ENCODE measurements around the gene SLC35F2. TPM values are rescaled to one million over a fixed set of nuclear protein-coding genes. Genes with fewer than 3 reads are reported as not detected.
"Not testable (repeated sequence)": the region's sequence is repeated elsewhere in the genome, so short reads cannot be mapped to it uniquely, and the experiment has no call there.

SLC35F2 gene
- polyA plus RNA-seq, 2 donors = 9.3 to 12.6 TPM

DNA sequence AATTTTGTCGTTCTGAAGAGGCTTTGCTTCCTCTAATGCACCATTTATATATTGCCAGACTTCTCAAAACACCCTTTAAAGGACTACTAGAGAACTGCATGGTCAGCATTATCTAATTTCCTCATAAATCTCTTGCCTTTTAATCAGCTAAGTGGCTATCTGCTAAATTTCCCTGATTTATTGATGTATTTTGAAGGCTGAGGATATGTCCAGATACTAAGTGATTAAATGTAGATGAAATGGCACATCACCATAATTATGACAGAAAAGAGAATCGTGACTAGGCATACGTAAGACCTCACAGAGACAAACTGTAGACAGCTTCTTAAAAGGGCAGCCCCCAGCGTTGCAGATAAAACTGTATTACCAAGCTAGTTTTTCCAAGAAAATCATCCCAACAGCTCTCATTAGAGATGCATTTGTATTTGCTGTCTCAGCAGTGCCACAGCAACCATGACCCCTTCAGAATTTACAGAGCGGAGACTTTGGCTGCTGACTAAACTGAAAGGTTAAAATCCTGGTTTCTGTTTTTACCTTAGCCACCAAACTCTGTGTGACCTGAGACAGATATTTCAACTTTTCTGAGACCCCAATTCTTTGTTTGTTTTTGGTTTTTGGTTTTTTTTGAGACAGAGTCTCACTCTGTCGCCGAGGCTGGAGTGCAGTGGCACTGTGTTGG, 79.6 kb downstream of the SLC35F2 start:
- H3K4me1 ChIP-seq (ENCODE audit: control insufficient read depth in 2 of 2, insufficient read depth in 2 of 2, low read length in 1 of 2) = no peaks in the 10 kb centered on the region
- 77 to 78% methylated on average over 7 of the region's 7 CpGs for WGBS, 2 donors
- no peak overlapping the region for H3K27ac ChIP-seq (ENCODE audit: low read depth in 2 of 2, low read length in 1 of 2)
- no peaks in the 10 kb centered on the region for H3K27me3 ChIP-seq (ENCODE audit: control insufficient read depth in 1 of 2, insufficient read depth in 2 of 2, low read length in 2 of 2)
- H3K36me3 ChIP-seq (ENCODE audit: control insufficient read depth in 2 of 2, insufficient read depth in 2 of 2, low read length in 1 of 2) = no peaks in the 10 kb centered on the region
- H3K4me3 ChIP-seq (ENCODE audit: low read depth in 1 of 2, low read length in 2 of 2) = no peak overlapping the region
- H3K9me3 ChIP-seq (ENCODE audit: control insufficient read depth in 2 of 2, insufficient read depth in 1 of 2, low read depth in 1 of 2, low read length in 1 of 2) = no peaks in the 10 kb centered on the region

DNA sequence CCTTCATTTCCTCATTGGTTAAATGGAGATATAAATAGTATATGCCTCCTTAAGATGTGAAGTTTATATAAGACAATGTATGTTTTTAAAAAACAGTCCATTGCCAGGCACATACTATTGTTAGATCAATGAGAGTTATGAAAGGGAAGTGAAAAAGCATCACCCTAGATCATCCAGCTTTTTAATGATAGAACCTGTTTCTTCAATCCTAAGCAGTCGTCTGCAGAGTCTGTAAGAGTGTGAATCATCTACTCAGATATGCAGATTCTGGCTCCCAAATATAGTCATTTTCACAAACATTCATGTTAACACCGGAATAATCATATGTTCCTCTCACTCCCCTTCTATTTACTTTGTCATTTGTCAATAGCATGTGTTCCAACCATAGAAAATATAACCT, 81.5 kb downstream of the SLC35F2 start:
- H3K36me3 ChIP-seq (ENCODE audit: control insufficient read depth in 2 of 2, insufficient read depth in 2 of 2, low read length in 1 of 2) = no peaks in the 10 kb centered on the region
- H3K4me1 ChIP-seq (ENCODE audit: control insufficient read depth in 2 of 2, insufficient read depth in 2 of 2, low read length in 1 of 2) = no peaks in the 10 kb centered on the region
- no peaks in the 10 kb centered on the region for H3K27me3 ChIP-seq (ENCODE audit: control insufficient read depth in 1 of 2, insufficient read depth in 2 of 2, low read length in 2 of 2)
- H3K27ac ChIP-seq (ENCODE audit: low read depth in 2 of 2, low read length in 1 of 2) = no peak overlapping the region
- WGBS, 2 donors = 46 to 55% methylated on average over 2 of the region's 2 CpGs
- no peak overlapping the region for H3K4me3 ChIP-seq (ENCODE audit: low read depth in 1 of 2, low read length in 2 of 2)
- H3K9me3 ChIP-seq (ENCODE audit: control insufficient read depth in 2 of 2, insufficient read depth in 1 of 2, low read depth in 1 of 2, low read length in 1 of 2) = no peaks in the 10 kb centered on the region

DNA sequence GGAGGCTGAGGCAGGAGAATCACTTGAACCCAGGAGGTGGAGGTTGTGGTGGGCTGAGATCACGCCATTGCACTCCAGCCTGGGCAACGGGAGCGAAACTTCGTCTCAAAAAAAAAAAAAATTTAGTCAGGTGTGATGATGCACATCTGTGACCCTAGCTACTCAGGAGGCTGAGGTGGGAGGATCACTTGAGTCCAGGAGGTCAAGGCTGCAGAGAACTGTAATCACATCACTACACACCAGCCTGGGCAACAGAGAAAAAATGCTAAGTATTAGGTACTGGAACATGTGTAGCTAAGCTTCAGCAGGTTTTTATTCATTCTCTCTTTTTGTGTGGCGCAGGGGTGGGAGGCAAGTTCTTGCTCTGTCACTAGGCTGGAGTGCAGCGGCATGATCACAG, 82.5 kb downstream of the SLC35F2 start:
- Histone ChIP-seq H3K36me3 (ENCODE audit: control insufficient read depth in 2 of 2, insufficient read depth in 2 of 2, low read length in 1 of 2) (no peaks in the 10 kb centered on the region), H3K4me3 (ENCODE audit: low read depth in 1 of 2, low read length in 2 of 2) (no peak overlapping the region), H3K9me3 (ENCODE audit: control insufficient read depth in 2 of 2, insufficient read depth in 1 of 2, low read depth in 1 of 2, low read length in 1 of 2) (no peaks in the 10 kb centered on the region), H3K4me1 (ENCODE audit: control insufficient read depth in 2 of 2, insufficient read depth in 2 of 2, low read length in 1 of 2) (no peaks in the 10 kb centered on the region), H3K27ac (ENCODE audit: low read depth in 2 of 2, low read length in 1 of 2) (no peak overlapping the region), H3K27me3 (ENCODE audit: control insufficient read depth in 1 of 2, insufficient read depth in 2 of 2, low read length in 2 of 2) (no peaks in the 10 kb centered on the region)
- 89 to 97% methylated on average over 6 of the region's 6 CpGs for WGBS, 2 donors

DNA sequence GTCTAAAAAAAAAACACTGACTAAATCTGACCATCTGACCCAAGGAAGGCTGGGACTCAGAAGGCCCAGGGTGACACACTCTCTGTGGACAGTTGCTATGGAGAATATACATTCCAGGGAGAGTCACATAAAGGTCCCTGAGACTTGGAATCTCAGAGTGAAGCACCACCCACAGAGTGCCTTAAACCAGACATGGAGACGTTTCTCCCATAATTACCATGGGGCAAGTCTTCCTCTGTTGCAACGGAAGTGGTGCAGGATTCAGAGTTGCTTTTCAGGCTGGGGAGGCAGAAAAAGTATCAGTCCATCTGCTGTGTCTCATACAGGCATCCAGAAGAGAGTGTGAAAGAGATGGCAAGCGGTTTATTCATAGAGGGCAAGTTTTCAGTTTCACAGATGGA, 88.0 kb downstream of the SLC35F2 start:
- no peaks in the 10 kb centered on the region for H3K36me3 ChIP-seq (ENCODE audit: control insufficient read depth in 2 of 2, insufficient read depth in 2 of 2, low read length in 1 of 2)
- no peaks in the 10 kb centered on the region for H3K4me1 ChIP-seq (ENCODE audit: control insufficient read depth in 2 of 2, insufficient read depth in 2 of 2, low read length in 1 of 2)
- 40 to 50% methylated on average over 3 of the region's 3 CpGs for WGBS, 2 donors
- H3K9me3 ChIP-seq (ENCODE audit: control insufficient read depth in 2 of 2, insufficient read depth in 1 of 2, low read depth in 1 of 2, low read length in 1 of 2) = no peaks in the 10 kb centered on the region
- H3K27ac ChIP-seq (ENCODE audit: low read depth in 2 of 2, low read length in 1 of 2) = no peak overlapping the region
- no peak overlapping the region for H3K4me3 ChIP-seq (ENCODE audit: low read depth in 1 of 2, low read length in 2 of 2)
- H3K27me3 ChIP-seq (ENCODE audit: control insufficient read depth in 1 of 2, insufficient read depth in 2 of 2, low read length in 2 of 2) = no peaks in the 10 kb centered on the region

DNA sequence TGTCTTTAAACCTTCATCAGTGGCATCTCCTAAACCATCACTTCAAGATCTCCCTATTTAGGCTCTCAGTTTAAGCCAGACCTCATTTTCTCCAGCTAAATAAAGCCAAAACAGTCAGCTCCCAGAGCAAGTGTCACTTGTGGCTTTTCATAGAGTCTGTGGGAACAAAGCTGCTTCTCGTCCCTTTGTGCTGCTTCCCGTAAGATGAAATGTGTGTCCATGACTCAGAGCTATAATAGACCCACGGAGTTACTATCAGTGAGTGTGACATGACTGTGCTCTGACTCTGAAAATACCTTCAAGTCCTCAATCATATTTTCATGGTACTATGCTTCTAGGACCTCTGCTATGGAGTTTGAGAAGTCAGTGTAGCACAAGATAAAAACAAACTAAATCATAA, 89.4 kb downstream of the SLC35F2 start:
- no peak overlapping the region for H3K4me3 ChIP-seq (ENCODE audit: low read depth in 1 of 2, low read length in 2 of 2)
- H3K27me3 ChIP-seq (ENCODE audit: control insufficient read depth in 1 of 2, insufficient read depth in 2 of 2, low read length in 2 of 2) = no peaks in the 10 kb centered on the region
- 53% methylated on average over 3 of the region's 3 CpGs for WGBS, 2 donors
- H3K27ac ChIP-seq (ENCODE audit: low read depth in 2 of 2, low read length in 1 of 2) = no peak overlapping the region
- H3K9me3 ChIP-seq (ENCODE audit: control insufficient read depth in 2 of 2, insufficient read depth in 1 of 2, low read depth in 1 of 2, low read length in 1 of 2) = no peaks in the 10 kb centered on the region
- H3K36me3 ChIP-seq (ENCODE audit: control insufficient read depth in 2 of 2, insufficient read depth in 2 of 2, low read length in 1 of 2) = no peaks in the 10 kb centered on the region
- no peaks in the 10 kb centered on the region for H3K4me1 ChIP-seq (ENCODE audit: control insufficient read depth in 2 of 2, insufficient read depth in 2 of 2, low read length in 1 of 2)

DNA sequence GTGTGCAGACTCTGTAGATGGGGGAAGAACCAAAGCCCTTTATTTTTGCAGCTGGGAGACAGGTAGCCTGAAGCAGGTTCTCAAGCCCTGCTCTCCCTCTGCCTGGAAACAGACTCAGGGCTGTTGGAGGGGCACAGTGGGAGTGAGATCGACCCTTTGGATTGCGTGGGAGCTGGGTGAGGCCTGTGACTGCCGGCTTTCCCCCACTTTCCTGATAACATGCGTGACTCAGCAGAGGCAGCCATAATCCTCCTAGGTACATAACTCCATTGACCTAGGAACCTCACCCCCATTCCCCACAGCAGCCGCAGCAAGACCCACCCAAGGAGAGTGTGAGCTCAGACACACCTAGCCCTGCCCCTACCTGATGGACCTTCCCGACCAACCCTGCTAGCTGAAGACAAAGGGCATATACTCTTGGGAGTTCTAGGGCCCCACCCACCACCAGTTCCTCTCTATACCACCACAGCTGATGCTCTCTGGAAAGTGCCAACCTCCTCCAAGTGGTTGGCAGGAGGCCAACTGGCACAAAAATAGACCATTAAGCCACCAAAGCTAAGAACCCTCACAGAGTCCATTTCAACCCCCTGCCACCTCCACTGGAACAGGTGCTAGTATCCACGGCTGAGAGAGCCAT, 99.8 kb downstream of the SLC35F2 start:
- 75 to 83% methylated on average over 7 of the region's 7 CpGs for WGBS, 2 donors
- not testable (repeated sequence) for H3K27ac ChIP-seq (ENCODE audit: low read depth in 2 of 2, low read length in 1 of 2); H3K36me3 ChIP-seq (ENCODE audit: control insufficient read depth in 2 of 2, insufficient read depth in 2 of 2, low read length in 1 of 2); H3K27me3 ChIP-seq (ENCODE audit: control insufficient read depth in 1 of 2, insufficient read depth in 2 of 2, low read length in 2 of 2); H3K4me1 ChIP-seq (ENCODE audit: control insufficient read depth in 2 of 2, insufficient read depth in 2 of 2, low read length in 1 of 2); H3K4me3 ChIP-seq (ENCODE audit: low read depth in 1 of 2, low read length in 2 of 2); H3K9me3 ChIP-seq (ENCODE audit: control insufficient read depth in 2 of 2, insufficient read depth in 1 of 2, low read depth in 1 of 2, low read length in 1 of 2)

DNA sequence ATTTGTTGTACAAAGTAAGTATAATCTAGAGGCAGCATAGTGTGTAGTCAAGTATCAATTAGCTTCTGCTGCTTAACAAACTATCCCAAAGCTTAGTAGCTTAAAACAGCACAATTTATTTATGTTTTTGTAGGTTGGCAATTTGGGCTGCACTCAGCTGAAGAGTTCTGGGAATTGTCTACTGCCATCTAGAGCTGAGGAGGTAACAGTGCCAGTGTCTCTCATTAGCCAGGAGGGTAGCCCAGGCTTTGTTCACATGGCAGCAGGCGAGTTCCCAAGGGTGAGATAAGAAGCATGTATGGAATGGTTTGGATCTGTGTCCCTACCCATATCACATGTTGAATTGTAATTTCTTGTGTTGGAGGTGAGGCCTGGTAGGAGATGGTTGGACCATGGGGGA, 100.9 kb downstream of the SLC35F2 start:
- 79 to 94% methylated on average over 1 of the region's 1 CpG for whole genome bisulfite sequencing, 2 donors
- H3K36me3 ChIP-seq (ENCODE audit: control insufficient read depth in 2 of 2, insufficient read depth in 2 of 2, low read length in 1 of 2) = no peaks in the 10 kb centered on the region
- H3K27me3 ChIP-seq (ENCODE audit: control insufficient read depth in 1 of 2, insufficient read depth in 2 of 2, low read length in 2 of 2) = no peaks in the 10 kb centered on the region
- no peak overlapping the region for H3K4me3 ChIP-seq (ENCODE audit: low read depth in 1 of 2, low read length in 2 of 2)
- peaks cover 0 to 3% of the 10 kb centered on the region in 2 donors for H3K9me3 ChIP-seq (ENCODE audit: control insufficient read depth in 2 of 2, insufficient read depth in 1 of 2, low read depth in 1 of 2, low read length in 1 of 2)
- H3K4me1 ChIP-seq (ENCODE audit: control insufficient read depth in 2 of 2, insufficient read depth in 2 of 2, low read length in 1 of 2) = no peaks in the 10 kb centered on the region
- no peak overlapping the region for H3K27ac ChIP-seq (ENCODE audit: low read depth in 2 of 2, low read length in 1 of 2)

DNA sequence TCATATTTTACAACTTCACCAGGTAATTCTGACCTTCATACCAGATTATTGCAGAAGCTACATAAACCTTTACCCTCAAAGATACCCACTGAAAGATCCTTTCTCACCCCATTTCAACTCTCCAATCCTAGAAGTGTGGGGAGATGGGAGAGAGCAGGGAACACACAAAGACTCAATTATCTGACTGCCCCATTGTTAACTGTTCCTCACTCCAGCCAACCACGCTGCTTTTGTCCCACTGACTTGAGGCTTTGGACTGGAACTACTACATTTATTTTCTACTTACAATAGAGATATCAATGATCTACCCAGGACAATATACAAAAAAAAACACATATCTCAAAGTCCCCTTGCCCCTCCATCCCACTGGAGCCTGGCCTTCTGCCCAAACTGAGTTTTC, 102.0 kb downstream of the SLC35F2 start:
- 83% methylated on average over 1 of the region's 1 CpG for WGBS, 2 donors
- no peak overlapping the region for H3K27ac ChIP-seq (ENCODE audit: low read depth in 2 of 2, low read length in 1 of 2)

DNA sequence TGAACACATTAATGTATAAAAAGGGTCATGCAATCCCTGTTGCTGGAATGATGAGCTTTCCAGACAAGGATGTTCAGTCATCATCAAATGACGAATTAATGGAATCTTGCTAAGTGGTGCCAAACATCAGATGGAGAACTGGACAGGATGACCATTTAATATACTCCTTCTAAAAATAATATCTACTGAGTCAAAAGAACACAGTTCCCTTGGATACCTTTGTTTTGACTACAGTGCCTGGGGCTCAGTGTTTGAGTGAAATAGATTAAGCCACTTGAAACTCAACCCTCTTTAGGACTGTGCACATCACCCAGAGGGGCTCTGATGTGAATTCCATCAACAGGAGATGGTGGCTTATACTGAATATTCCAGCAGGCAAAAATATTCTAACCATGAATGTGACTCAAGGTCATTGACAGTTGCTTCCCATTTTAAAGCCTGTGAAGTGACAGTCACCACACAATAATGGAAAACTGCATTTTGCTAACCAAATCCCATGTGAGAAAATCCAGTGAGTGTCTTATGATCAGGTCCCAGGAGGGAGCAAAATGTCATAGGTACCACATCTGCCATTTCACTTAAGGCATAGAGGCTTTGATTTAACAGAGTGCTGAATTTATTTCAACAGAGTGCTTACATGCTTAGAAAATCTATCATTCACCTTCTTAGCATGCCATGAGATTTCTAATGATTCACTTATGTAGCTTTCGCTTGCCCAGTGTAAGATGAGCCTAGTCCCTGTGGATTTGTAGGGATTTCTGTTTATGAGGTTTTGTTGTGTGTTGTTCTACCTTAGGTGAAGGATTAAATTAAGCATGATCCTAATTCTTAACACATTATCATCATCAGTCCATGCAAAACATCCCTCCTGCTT, 105.4 kb downstream of the SLC35F2 start:
- H3K4me3 ChIP-seq (ENCODE audit: low read depth in 1 of 2, low read length in 2 of 2) = no peak overlapping the region
- H3K36me3 ChIP-seq (ENCODE audit: control insufficient read depth in 2 of 2, insufficient read depth in 2 of 2, low read length in 1 of 2) = no peaks in the 10 kb centered on the region
- no peaks in the 10 kb centered on the region for H3K27me3 ChIP-seq (ENCODE audit: control insufficient read depth in 1 of 2, insufficient read depth in 2 of 2, low read length in 2 of 2)
- 49 to 63% methylated on average over 2 of the region's 2 CpGs for WGBS, 2 donors
- H3K4me1 ChIP-seq (ENCODE audit: control insufficient read depth in 2 of 2, insufficient read depth in 2 of 2, low read length in 1 of 2) = no peaks in the 10 kb centered on the region
- H3K27ac ChIP-seq (ENCODE audit: low read depth in 2 of 2, low read length in 1 of 2) = no peak overlapping the region
- H3K9me3 ChIP-seq (ENCODE audit: control insufficient read depth in 2 of 2, insufficient read depth in 1 of 2, low read depth in 1 of 2, low read length in 1 of 2) = no peaks in the 10 kb centered on the region

More for the DNA sequence above, 102.0 kb downstream of the SLC35F2 start:
- no peaks in the 10 kb centered on the region for H3K36me3 ChIP-seq (ENCODE audit: control insufficient read depth in 2 of 2, insufficient read depth in 2 of 2, low read length in 1 of 2)
- H3K27me3 ChIP-seq (ENCODE audit: control insufficient read depth in 1 of 2, insufficient read depth in 2 of 2, low read length in 2 of 2) = no peaks in the 10 kb centered on the region
- H3K4me3 ChIP-seq (ENCODE audit: low read depth in 1 of 2, low read length in 2 of 2) = no peak overlapping the region
- H3K4me1 ChIP-seq (ENCODE audit: control insufficient read depth in 2 of 2, insufficient read depth in 2 of 2, low read length in 1 of 2) = no peaks in the 10 kb centered on the region
- peaks cover 0 to 3% of the 10 kb centered on the region in 2 donors for H3K9me3 ChIP-seq (ENCODE audit: control insufficient read depth in 2 of 2, insufficient read depth in 1 of 2, low read depth in 1 of 2, low read length in 1 of 2)
